T-helper 2 cell treated with Interferon-gamma antibody and Interleukin-4, amounts not matched to agents 5 μg/mL and 100 μg/mL, for 36 hours (primary cell): ENCODE measurements around the gene L3MBTL3.
"Not testable (repeated sequence)": the region's sequence is repeated elsewhere in the genome, so short reads cannot be mapped to it uniquely, and the experiment has no call there.

Experiments
- DNase-seq: peaks from one replicate; pipeline ENCODE4 v3.0.0; 2021; ENCODE audit warnings: low spot score
- H3K27ac Mint-ChIP-seq: one replicate; pipeline ENCODE4 v1.8.0; 2021; ENCODE audit warnings: mild to moderate bottlenecking, mixed read lengths
- H3K27me3 Mint-ChIP-seq: one replicate; pipeline ENCODE4 v1.8.0; 2021; ENCODE audit warnings: low read depth, mixed read lengths
- H3K36me3 Mint-ChIP-seq: one replicate; pipeline ENCODE4 v1.8.0; 2021; ENCODE audit warnings: low read depth, mixed read lengths
- H3K4me1 Mint-ChIP-seq: one replicate; pipeline ENCODE4 v1.8.0; 2021; ENCODE audit warnings: low read depth, mixed read lengths
- H3K4me3 Mint-ChIP-seq: one replicate; pipeline ENCODE4 v1.8.0; 2022; ENCODE audit warnings: mild to moderate bottlenecking, moderate library complexity, mixed read lengths
- H3K9me3 Mint-ChIP-seq: one replicate; pipeline ENCODE4 v1.8.0; 2021; ENCODE audit warnings: mixed read lengths

Gene L3MBTL3

DNA sequence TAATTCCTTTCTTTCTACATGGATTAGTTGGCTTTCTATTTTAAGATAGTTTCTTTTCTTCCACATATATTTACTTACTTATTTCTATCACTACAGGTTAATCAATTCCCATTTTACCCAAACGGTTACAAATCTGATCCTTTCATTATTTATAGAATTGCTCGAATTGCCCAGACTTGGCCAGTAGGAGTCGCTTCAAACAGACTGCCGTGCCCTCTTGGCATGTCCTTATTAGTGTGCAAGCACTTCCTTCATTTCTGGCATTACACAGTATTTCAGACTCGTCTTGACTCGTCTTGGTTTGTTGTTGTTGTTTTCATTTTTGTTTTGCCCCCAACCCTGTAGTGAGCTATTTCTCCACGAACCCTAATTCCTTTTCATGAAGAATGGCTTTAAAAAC is 129.8 kb downstream of the L3MBTL3 start:
- Mint-ChIP-seq H3K4me3 (no peak overlapping the region), H3K9me3 (peaks cover 4% of the 10 kb centered on the region), H3K27me3 (no peaks in the 10 kb centered on the region), H3K4me1 (peaks cover 4% of the 10 kb centered on the region), H3K27ac (no peak overlapping the region), H3K36me3 (peaks cover 65% of the 10 kb centered on the region)
- DNase-seq: no peak

DNA sequence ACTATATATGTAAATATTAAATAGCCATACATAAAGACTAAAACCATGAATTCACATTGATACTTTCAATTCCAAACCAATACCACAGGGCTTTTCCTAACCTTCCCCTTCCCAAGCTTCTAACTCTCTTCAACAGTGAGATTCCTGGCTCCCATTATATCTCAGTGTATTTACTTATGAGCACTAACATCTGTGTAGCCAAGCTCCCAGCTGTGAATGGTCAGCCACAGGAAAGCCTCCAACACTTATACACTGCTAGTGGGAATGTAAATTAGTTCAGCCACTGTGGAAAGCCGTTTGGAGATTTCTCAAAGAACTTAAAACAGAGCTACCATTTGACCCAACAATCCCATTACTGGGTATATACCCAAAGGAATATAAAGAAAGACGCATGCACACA is 130.6 kb downstream of the L3MBTL3 start:
- not testable (repeated sequence) for DNase-seq, H3K27me3 Mint-ChIP-seq, H3K4me1 Mint-ChIP-seq, H3K4me3 Mint-ChIP-seq, H3K27ac Mint-ChIP-seq, H3K9me3 Mint-ChIP-seq
- peaks cover 58% of the 10 kb centered on the region for H3K36me3 Mint-ChIP-seq

DNA sequence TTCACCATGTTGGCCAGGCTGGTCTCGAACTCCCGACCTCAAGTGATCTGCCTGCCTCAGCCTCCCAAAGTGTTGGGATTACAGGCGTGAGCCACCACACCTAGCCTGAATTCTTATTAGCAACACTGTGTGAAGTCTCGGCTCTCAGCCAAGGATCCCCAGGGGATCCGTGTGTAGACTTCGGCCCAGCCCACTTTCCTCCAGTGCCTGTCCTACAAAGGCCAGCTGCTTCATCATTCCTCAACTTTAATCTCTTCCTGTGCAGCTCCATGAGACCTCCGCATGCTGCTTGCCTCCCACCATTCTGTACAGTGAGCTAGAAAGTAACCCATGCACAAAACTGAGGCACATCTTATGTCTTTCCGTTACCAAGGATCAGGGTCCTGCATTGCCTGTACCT is 132.5 kb downstream of the L3MBTL3 start:
- no peak overlapping the region for H3K4me3 Mint-ChIP-seq
- no peak for DNase-seq
- peaks cover 4% of the 10 kb centered on the region for H3K9me3 Mint-ChIP-seq
- peaks cover 4% of the 10 kb centered on the region for H3K4me1 Mint-ChIP-seq
- peaks cover 58% of the 10 kb centered on the region for H3K36me3 Mint-ChIP-seq
- no peaks in the 10 kb centered on the region for H3K27me3 Mint-ChIP-seq
- no peak overlapping the region for H3K27ac Mint-ChIP-seq

DNA sequence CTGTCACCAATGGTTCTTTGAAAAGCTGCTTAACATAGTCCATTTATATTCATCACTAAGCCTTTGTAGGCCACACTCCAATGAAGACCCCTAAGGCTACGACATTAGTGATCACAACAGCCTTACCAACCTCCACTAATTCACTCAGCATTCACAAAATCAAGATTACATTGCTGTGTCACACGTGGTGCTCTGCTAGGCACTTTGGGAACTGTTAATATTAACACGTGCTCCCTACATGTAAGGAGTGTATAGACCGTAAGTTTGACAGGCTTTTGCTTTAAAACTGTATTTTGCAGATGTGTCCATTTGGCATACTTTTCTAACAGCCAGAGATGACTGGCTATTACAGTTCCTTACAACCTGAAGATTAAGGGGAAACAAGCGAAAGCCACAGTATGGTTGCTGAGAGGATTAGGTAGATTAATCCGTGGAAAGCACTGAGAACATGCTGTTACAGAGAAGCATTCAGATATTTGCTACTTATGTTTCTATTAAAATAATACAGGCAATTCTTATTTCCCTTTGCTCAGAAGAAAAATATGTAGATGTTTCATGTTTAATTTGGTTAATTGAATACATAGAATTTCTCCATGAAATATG is 134.6 kb downstream of the L3MBTL3 start:
- no peaks in the 10 kb centered on the region for H3K27me3 Mint-ChIP-seq
- H3K36me3 Mint-ChIP-seq: peaks cover 55% of the 10 kb centered on the region
- no peak for DNase-seq
- H3K9me3 Mint-ChIP-seq: peaks cover 5% of the 10 kb centered on the region
- no peak overlapping the region for H3K27ac Mint-ChIP-seq
- H3K4me3 Mint-ChIP-seq: no peak overlapping the region
- H3K4me1 Mint-ChIP-seq: peaks cover 4% of the 10 kb centered on the region

DNA sequence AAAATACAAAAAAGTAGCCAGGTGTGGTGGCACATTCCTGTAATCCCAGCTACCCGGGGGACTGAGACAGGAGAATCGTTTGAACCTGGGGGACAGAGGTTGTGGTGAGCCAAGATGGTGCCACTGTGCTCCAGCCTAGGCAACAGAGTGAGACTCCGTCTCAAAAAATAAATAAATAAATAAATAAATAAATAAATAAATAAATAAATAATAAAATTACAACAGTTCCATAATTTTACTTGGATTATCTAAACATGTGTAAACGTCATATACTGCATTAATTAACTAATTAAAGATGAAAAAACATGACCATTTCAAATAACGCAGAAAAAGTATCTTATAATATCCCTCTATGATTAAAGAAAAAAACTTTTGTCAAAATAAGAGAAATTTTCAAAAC is 138.5 kb downstream of the L3MBTL3 start:
- Mint-ChIP-seq H3K27ac (no peak overlapping the region), H3K4me3 (no peak overlapping the region), H3K9me3 (peaks cover 20% of the 10 kb centered on the region)

DNA sequence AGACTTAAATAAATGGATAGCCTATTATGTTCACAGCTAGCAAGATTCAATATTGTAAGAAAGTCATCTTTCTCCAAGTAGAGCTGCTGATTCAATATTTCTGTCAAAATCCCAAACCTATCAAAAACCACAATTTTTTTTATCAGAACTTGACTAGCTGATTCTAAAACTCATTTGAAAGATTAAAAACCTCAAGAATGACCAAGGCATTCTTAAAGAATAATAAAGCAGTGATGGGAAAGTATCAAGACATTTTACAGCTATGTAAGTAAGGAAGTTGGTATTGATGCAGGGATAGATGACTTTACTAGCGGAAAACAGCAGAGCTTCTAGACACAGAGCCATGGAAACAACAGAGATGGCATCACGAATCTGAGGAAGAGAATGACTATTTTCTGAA is 139.7 kb downstream of the L3MBTL3 start:
- Mint-ChIP-seq H3K4me3 (no peak overlapping the region), H3K36me3 (peaks cover 50% of the 10 kb centered on the region), H3K27ac (no peak overlapping the region), H3K9me3 (peaks cover 20% of the 10 kb centered on the region), H3K27me3 (no peaks in the 10 kb centered on the region), H3K4me1 (no peaks in the 10 kb centered on the region)
- DNase-seq: no peak

More for the DNA sequence above, 138.5 kb downstream of the L3MBTL3 start:
- H3K36me3 Mint-ChIP-seq: peaks cover 51% of the 10 kb centered on the region
- DNase-seq: no peak
- H3K4me1 Mint-ChIP-seq: no peaks in the 10 kb centered on the region
- no peaks in the 10 kb centered on the region for H3K27me3 Mint-ChIP-seq

DNA sequence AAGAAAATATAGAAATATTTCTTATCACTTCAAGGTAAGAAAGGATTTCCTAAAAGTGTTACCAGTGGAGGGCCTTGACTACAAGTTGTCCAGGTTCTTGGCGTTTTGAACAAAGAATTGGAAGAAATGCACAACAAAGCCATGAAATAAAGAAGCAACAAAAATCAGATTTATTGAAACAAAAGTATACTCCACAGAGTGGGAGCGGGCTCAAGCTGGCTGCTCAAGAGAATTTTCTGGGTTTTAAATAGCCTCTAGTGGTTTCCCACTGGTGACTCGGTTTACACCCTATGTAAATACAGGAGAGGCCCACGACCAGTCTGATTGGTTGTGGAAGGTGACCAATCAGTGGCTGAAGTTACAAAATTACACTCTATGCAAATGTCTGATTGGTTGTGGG is 140.2 kb downstream of the L3MBTL3 start:
- H3K36me3 Mint-ChIP-seq: peaks cover 46% of the 10 kb centered on the region
- no peak overlapping the region for H3K27ac Mint-ChIP-seq
- no peak for DNase-seq
- H3K4me3 Mint-ChIP-seq: no peak overlapping the region
- H3K4me1 Mint-ChIP-seq: no peaks in the 10 kb centered on the region
- H3K9me3 Mint-ChIP-seq: peaks cover 20% of the 10 kb centered on the region
- H3K27me3 Mint-ChIP-seq: no peaks in the 10 kb centered on the region

DNA sequence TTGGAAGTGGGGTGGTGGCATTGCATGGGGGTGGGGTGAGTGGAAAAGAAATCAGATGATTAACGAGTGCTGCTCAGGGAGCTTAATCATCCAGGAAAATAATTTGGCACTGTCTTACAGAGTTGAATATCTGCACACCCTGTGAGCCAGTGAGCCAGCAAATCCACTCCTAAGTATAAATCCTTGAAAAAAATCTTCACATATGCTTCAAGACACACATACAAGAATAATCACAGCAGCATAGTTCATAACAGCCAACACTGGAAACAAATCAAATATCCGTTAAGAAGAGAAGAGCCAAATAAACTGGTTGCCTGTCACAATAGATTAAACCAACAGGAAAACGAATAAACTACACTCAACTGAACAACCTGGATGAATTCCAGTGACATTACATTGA is 141.6 kb downstream of the L3MBTL3 start:
- no peak for DNase-seq
- no peak overlapping the region for H3K27ac Mint-ChIP-seq
- peaks cover 20% of the 10 kb centered on the region for H3K9me3 Mint-ChIP-seq
- H3K4me1 Mint-ChIP-seq: peaks cover 2% of the 10 kb centered on the region
- no peak overlapping the region for H3K4me3 Mint-ChIP-seq
- H3K36me3 Mint-ChIP-seq: peaks cover 50% of the 10 kb centered on the region
- no peaks in the 10 kb centered on the region for H3K27me3 Mint-ChIP-seq

DNA sequence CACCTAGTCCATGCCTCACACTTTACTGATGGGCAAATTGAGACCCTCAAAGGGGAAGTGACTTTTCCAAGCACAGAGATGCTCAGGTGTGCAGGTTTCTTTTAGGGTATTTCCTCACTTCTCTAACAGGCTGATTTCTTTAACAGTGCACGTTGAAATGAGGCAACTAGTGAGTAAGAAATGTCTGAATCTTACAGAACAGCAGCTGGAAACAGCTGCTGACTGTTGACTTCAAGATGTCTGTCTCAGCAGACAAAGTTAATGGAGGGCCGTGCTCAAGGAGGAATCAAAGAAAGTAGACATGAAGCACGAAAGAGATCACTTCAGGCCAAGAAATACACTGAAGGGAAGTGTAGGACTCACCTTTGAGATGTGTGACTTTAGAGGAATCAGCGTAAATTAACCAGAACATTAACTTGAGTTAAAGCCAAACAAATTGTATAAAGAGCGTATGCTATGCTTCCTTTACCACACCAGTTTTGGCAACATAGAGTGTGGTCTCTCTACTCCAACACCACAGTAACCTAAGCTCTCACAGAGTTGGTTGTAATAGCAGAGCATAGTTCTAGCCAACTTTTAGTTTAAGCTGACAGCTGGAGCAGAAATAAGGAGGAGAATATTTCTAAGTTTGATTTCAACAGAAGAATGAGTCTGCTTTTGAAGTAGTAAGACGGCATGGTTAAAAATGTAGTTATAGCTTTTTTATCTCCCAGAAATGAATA is 143.5 kb downstream of the L3MBTL3 start:
- Mint-ChIP-seq H3K4me1 (peaks cover 4% of the 10 kb centered on the region), H3K4me3 (no peak overlapping the region), H3K9me3 (peaks cover 24% of the 10 kb centered on the region), H3K36me3 (peaks cover 57% of the 10 kb centered on the region), H3K27me3 (no peaks in the 10 kb centered on the region), H3K27ac (no peak overlapping the region)
- no peak for DNase-seq

DNA sequence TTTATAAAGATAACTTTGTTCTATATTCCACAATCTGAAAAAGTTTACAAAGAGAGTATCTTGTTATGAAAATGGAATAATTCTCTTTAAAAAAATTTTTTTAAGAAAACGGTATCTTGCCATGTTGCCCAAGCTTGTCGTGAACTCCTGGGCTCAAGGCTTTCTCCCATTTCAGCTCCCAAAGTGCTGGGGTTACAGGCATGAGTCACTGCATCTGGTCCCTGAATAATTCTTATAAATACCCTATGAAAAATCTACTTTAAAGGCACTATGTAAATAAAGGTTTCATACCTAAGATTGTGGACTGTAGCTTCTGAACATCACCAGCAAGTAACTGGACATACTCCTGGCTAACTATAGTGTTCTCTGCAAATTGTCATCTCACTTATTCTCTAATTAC is 144.0 kb downstream of the L3MBTL3 start:
- H3K4me3 Mint-ChIP-seq: no peak overlapping the region
- H3K27me3 Mint-ChIP-seq: no peaks in the 10 kb centered on the region
- H3K9me3 Mint-ChIP-seq: peaks cover 24% of the 10 kb centered on the region
- no peak overlapping the region for H3K27ac Mint-ChIP-seq
- H3K4me1 Mint-ChIP-seq: peaks cover 4% of the 10 kb centered on the region
- DNase-seq: no peak
- H3K36me3 Mint-ChIP-seq: peaks cover 60% of the 10 kb centered on the region

DNA sequence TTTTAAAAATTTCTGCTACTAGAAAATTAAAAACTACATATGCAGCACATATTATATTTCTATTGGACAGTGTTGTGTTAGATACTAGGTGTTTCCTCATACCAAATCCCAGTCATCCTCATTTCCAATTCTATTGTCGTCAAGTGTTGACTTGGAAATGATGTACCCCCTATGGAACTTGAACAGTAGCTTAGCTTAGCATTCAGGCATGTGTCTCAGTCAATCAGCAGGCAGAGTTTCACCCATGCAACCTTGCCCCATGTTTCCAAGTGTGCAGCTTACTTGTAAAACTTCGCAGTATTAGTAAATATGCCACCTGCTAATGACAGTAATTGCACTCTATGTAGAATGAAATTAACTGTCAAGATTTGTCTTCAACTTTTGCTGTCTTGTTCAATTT is 144.9 kb downstream of the L3MBTL3 start:
- peaks cover 60% of the 10 kb centered on the region for H3K36me3 Mint-ChIP-seq
- peaks cover 20% of the 10 kb centered on the region for H3K9me3 Mint-ChIP-seq
- no peak overlapping the region for H3K27ac Mint-ChIP-seq
- H3K27me3 Mint-ChIP-seq: no peaks in the 10 kb centered on the region
- no peak for DNase-seq
- peaks cover 4% of the 10 kb centered on the region for H3K4me1 Mint-ChIP-seq
- H3K4me3 Mint-ChIP-seq: no peak overlapping the region

DNA sequence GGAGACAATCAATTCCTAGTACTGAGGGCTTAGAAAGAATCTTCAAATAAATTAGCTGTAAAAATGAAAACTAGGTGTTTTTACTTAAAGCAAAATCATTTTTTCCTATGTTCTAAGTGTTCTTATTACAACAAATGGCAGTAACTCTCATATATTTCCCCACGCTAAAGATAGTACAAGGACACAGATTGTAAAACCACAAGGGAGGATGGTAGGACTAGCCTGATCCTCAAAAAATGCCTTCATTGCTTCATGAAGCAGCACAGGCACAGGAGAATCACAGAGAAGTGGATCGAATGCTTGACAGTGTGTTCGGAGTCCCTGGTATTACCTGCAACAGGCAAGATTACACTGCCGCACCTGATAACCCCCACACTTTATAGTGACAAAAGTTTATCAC is 145.9 kb downstream of the L3MBTL3 start:
- Mint-ChIP-seq H3K4me3 (no peak overlapping the region), H3K27me3 (no peaks in the 10 kb centered on the region), H3K27ac (no peak overlapping the region), H3K36me3 (peaks cover 55% of the 10 kb centered on the region), H3K4me1 (peaks cover 4% of the 10 kb centered on the region), H3K9me3 (peaks cover 11% of the 10 kb centered on the region)
- DNase-seq: no peak

DNA sequence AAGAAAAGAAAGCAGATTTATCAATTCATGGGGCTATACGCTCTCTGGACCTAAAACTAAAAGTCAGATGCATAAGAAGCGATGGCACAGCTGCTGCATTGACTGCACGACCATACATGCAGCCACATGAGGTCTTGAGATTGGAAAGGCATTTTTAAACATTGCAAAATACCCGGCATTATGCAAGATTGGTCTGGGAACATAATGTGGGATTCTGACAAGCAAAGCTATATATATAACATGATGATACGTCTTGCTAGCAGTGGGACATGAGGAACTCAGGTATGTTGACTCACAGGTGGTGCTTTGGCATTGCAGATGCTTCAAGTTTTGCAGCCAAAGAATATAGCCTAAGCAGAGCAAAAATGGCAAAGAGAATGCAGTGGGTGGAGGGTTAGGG is 149.3 kb downstream of the L3MBTL3 start:
- Mint-ChIP-seq H3K4me1 (peaks cover 4% of the 10 kb centered on the region), H3K9me3 (peaks cover 30% of the 10 kb centered on the region), H3K36me3 (peaks cover 57% of the 10 kb centered on the region), H3K4me3 (no peak overlapping the region), H3K27me3 (no peaks in the 10 kb centered on the region), H3K27ac (no peak overlapping the region)
- no peak for DNase-seq

DNA sequence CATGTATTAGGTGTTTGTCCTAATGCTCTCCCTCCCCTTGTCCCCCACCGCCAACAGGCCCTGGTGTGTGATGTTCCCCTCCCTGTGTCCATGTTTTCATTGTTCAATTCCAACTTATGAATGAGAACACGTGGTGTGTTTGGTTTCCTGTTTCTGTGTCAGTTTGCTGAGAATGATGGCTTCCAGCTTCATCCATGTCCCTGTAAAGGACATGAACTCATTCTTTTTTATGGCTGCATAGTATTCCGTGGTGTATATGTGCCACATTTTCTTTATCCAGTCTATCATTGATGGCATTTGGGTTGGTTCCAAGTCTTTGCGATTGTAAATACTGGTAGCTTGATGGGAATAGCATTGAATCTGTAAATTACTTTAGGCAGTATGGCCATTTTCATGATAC is 151.8 kb downstream of the L3MBTL3 start:
- not testable (repeated sequence) for DNase-seq, H3K4me3 Mint-ChIP-seq, H3K4me1 Mint-ChIP-seq, H3K27me3 Mint-ChIP-seq, H3K27ac Mint-ChIP-seq
- peaks cover 67% of the 10 kb centered on the region for H3K36me3 Mint-ChIP-seq
- H3K9me3 Mint-ChIP-seq: peaks cover 35% of the 10 kb centered on the region
